DLD1 (cell line): ENCODE results near the gene ZNF483.
"Not testable (repeated sequence)": the region's sequence is repeated elsewhere in the genome, so short reads cannot be mapped to it uniquely, and the experiment has no call there.

Source experiments
- in situ Hi-C: cut with HindIII; loops from 2 replicates; pipeline ENCODE4 v1.10.0; 2017; ENCODE audit warnings: low sequenced_read_pairs

ZNF483 gene

GRCh38 chr9:111525056-111525977 lies at the start of gene ZNF483:
Gene ZNF483, plus strand, starts transcription at chr9:111525179. Its CDS starts 2,217 bp downstream, at chr9:111527396.
- in situ Hi-C loops: no loop called here

DNA sequence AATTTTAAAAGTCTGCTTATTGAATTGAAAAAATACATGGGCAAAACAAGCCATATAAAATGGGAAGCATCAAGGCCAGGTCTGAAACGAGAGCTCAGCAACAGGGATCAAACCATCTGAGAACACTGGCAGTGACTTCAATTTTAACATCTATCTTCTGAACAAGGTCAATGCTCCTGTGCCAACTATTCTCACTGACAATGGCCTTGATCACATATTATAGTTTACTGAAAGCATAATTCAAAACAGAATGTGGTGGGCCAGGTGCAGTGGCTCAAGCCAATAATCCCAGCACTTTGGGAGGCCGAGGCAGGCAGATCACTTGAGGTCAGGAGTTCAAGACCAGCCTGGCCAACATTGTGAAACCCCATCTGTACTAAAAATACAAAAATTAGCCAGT lies 49.8 kb upstream of the ZNF483 start:
- in situ Hi-C loops: no loop called here

DNA sequence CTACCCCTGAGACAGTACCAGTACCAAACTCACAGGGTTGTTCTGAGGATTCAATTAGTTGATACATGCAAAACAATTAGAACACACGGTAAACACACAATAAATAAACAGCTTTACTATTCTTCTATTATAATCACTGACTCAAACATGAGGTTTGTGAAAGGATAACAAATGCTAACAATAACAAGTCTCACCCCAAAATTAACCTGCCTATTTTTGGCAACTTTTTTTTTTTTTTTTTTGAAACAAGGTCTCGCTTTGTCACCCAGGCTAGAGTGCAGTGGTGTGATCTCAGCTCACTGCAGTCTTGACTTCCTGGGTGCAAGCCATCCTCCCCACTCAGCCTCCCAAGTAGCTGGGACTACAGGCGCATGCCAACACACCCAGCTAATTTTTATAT lies 47.3 kb upstream of the ZNF483 start:
- in situ Hi-C loops: no loop called here

DNA sequence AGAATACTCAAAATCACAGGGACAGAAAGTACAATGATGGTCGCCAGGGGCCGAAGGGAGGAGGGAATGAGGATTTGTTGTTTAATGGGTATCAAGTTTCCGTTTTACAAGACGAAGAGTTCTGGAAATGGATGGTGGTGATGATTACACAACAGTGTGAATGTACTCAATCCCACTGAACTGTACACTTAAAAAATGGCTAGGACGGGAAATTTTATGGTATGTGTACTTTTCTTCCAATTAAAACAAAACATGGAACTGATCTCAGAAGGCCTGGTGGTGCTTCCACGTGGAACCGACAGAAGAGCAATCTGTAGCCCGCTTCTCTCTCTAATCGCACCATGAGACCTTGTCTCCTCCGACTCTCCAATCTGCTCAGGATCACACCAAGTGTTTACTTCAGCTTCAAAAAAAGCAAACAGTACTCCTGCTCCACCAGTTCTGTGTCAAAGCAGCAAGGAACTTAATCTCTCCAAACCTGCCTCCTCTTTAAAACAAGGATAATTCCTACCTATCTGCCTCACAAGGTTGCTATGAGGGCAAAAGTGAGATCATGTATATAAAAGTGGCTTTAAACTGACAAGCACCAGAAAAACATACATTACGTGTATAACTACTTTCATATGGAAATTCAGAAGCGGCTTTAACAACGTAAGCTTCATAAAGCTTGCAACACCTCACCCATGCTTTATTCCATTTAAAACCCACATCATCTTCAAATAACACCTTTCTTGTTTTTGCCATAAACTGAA lies 42.9 kb upstream of the ZNF483 start:
- in situ Hi-C loops: no loop called here

- in situ Hi-C loops: no loop called here
These were observed 42.1 kb upstream of the ZNF483 start for GRCh38 chr9:111482694-111483438.

DNA sequence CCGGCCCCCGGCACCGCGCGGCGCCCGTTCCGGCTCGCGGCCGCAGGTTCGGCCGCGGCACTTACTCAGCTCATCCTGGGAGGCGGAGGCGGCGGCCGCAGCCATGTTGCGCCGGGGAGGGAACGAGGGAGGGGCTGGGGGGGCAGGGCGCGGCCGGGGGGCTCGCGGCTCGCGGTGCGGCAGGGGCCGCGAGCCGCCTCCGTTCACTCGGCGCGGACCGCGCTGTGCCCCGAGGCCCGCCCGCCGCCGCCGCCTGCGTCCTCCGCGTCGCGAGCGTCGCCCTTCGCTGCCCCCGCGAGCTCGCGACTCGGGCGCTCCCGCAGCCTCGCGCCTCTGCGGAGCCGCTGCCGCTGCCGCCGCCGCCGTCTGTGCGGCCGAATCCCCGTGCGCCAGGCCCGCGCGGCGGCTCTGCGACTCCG lies 41.5 kb upstream of the ZNF483 start:
- in situ Hi-C loops: no loop called here

DNA sequence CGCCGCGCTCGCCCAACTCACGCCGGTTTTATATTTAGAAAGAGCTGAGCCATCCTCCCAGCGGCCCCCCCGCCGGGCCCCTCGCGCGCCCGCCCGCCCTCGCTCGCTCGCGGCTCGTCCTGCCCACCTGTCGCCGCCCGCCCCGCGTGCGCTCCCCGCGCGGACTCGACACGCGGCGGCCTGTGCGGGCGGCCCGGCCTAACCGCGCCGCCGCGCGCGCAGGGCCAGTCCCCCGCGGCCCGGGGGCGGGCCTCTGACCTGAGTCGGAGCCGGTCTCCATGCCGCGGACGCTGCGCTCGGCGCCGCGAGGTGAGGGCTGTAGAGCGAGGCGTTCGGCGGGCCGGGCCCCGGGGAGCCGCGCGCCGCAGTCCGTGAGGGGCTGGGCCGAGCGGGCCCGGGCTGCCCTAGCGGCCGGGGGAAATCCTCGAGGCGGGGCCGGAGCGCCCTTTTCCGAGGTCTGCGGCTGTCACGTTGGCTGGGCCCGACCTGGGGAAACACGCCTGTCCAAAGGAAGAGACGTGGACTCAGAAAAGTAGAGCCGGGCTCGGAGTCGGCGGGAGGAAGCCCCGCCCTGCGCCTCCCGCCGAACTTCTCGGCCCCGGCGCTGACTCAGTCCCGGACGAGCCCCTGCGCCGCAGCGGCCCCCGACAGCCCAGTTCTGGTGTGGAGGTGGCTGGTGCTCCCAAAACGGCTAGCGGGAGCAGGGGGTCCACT lies 41.0 kb upstream of the ZNF483 start, which contains the start of gene ECPAS:
Gene ECPAS, minus strand, starts transcription at position 526 of the 714 bp plus-strand sequence. CDS start 11,465 bp downstream, outside the sequence.
- in situ Hi-C loops: no loop called here

DNA sequence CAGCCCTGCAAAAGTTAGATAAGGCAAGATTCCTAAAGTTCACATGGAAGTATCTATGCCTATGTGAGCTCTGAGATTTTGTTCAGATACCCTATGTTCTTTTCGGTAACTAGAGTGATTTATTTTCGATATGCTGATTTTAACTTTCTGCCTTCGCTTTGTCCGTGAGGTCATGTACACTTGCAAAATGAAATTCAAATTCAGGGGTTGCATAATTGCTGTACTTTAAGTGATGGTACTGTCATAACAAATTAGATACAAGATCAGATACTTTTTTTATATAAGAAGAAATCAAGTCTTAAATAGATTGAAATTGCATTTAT lies 40.4 kb upstream of the ZNF483 start:
- in situ Hi-C loops: no loop called here

DNA sequence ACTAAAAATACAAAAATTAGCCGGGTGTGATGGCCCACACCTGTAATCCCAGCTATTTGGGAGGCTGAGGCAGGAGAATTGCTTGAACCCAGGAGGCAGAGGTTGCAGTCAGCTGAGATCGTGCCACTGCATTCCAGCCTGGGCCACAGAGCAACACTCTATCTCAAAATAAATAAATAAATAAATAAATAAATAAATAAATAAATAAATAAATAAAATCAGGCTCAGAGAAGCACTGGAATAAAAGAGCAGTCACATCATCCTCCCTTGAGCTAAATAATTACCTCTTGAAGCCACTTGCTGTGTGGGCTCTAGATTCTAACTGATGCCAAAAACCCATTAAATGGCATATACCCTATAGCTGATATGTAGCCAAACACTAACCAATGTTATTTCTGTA lies 27.8 kb upstream of the ZNF483 start:
- in situ Hi-C loops: not testable (repeated sequence)

DNA sequence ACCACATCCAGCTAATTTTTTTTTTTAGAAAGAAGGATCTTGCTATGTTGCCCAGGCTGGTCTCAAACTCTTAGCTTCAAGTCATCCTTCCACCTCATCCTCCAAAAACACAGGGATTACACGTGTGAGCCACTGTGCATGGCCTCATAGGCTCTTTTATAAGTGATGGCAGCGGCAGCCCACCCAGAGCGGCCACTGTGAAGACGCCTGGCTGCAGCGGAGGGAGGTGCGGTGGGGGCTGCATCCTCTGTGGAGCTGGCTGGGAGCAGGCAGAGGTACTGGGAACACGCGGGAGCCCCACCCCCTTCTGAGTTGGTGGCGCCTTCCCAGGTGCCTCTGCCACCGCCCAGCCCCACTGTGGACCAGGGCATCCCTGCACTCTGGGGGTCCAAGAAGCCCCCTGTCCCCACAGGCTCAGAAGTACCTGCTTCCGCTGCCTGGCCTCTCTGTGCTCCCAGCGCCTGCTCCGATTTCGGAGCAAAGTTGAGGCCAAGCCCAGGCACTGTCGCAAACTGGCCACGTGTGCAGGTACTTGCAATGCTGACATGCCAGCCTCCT lies 23.9 kb upstream of the ZNF483 start:
- in situ Hi-C loops: no loop called here

DNA sequence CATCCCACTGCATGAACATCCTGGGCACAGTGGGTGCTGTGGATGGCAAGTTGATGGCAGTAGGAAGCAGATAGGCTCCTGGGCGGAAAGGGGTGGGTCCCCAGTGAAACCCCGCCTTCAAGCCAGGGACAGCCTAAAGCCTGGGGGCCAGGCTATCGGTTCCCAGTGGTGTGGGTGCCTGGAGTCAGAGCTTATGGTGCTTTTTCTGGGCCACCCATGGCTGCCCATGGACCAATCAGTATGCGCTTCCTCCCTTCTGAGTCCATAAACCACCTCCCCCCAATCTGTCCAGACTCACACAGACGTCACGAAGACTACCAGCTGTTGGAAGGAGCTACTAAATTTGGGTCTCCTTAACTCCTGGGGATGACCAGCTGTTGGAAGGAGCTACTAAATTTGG lies 23.3 kb upstream of the ZNF483 start:
- in situ Hi-C loops: no loop called here

DNA sequence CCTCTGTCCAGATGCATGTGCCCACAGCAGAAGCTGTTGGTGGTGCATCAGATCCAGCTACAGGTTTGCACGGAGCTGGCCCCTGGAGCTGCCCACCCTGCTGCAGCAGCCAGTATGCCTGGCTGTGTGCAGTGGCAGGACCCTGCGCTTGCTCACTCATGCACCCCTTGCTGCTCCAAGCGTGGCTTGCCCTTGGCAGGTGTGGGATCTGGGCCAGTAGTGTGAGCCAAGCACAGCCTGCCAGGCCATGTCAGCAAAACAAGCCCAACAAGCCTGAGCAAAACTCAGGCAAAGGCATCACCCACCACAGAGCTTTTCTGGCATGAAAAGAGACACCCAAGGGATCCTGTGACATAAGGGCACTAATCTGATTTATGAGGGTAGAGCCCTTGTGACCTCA lies 22.5 kb upstream of the ZNF483 start:
- in situ Hi-C loops: no loop called here

- in situ Hi-C loops: not testable (repeated sequence)
These were observed 13.4 kb upstream of the ZNF483 start for GRCh38 chr9:111511581-111511980.

DNA sequence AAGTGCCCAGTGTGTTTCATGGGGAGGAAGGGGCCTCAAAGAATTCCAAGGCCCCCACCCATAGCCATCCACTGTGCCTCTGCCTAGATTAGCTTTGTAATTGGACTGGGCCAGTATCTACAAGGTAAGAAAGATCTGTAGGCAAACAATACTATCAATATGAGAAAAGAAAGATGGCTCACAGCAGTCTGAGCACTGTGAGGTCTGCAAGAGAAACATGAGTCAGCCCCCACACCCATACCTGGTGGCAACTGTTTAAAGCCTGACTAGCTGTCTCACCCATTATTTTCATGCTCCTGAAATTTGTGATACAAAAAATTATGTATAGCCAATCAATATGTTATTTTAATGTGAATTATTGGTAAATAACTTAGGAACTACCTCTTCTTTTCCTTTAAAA lies 10.0 kb upstream of the ZNF483 start:
- in situ Hi-C loops: no loop called here

DNA sequence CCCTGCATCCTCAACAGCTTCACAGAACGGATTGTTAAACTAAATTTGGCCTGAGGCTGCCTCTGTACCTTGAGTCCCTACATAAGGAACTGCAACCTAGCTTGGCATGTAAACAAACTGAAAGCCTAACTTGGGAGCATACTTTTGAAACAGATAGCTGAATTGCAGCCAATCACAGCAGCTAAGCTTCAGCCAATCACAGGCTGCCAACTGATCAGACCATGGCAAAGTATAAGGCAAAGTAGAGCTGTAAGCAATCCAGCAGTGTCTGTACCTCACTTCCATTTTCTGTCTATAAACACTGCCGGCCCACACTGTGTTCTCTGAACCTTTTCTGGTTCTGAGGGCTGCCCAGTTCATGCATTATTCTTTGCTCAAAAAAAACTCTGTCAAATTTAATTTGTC lies 8.9 kb upstream of the ZNF483 start:
- in situ Hi-C loops: no loop called here

DNA sequence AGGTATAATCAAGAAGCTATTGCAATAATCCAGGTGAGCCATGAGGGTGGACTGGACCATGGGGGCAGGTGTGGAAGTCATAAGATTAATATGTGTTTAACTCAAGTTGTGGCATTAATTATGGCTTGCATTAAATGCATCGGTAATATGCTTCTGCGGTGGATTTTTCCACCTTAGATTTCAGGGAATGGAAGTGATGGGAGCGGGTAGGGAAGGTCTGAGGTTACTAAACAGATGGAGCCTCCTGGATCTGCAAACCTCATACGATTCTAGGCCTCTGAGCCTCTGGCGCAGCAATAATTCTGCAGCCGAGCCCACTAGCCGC lies 286 bp upstream of the ZNF483 start:
- in situ Hi-C loops: no loop called here

- in situ Hi-C loops: no loop called here
These were observed 2.4 kb downstream of the ZNF483 start for GRCh38 chr9:111527347-111527746.

DNA sequence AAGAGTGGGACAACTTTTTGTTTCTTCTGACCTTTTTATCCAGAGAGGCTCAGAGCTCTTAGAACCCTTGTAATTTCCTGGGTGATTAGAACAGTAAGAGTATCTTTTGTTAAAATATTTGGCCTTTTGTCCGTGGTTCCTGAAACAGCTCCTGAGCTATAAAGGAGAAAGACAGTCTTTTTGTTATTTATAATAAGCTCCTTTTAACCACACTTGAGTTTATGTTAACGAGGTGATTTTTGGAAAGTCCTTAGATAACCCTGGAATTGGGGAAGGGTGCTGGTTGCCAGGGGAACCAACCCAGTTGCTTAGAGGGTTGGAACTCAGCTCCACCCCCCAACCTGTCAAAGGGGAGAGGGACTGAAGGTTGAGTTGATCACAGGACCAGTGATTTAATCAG lies 4.8 kb downstream of the ZNF483 start:
- in situ Hi-C loops: no loop called here

DNA sequence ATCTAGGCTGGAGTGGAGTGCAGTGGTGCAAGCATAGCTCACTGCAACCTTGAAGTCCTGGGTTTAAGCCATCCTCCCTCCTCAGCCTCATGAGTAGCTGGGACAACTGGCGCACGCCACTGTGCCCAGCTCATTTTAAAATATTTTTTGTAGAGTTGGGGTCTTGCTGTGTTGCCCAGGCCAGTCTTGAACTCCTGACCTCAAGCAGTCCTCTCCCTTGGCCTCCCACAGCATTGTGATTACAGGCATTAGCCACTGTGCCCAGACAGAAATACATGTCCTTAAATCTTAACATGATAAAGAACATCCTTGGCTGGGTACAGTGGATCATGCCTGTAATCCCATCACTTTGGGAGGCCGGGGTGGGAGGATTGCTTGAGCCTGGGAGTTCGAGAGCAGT lies 6.7 kb downstream of the ZNF483 start:
- in situ Hi-C loops: no loop called here

- in situ Hi-C loops: no loop called here
These were observed 8.3 kb downstream of the ZNF483 start for GRCh38 chr9:111533099-111533790.
